Measurements from ENCODE around the gene RNF181.
"Not testable (repeated sequence)": the region's sequence is repeated elsewhere in the genome, so short reads cannot be mapped to it uniquely, and the experiment has no call there.

RNF181 gene

DNA sequence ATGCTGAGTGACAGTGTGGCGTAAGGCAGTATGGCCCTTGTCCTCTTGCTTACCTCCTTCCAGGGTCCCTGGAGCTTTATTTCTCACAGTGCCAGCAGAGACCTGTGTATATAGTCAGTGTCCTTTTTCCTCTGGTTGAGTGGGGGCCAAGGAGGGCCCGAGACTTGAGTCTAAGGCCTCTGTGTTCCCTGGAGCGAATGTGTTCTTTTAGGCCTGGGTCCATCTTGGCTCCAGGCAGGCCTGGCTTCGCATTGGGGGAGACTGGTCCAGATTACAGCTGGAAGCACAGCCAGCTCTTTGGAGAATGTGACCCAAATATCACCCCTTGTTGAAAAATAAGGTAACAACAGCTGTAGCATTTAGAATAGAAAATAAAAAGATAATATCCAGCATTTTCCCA lies 6.4 kb upstream of the RNF181 start:
- no peak overlapping the region for H3K4me3 ChIP-seq
- no peak for DNase-seq (ENCODE audit: low read depth, low spot score)
- H3K9ac ChIP-seq (ENCODE audit: insufficient read length), result no peak overlapping the region
- TF ChIP-seq POLR2AphosphoS5 (IDR thresholded peaks at IDR 0.05; ENCODE audit: borderline replicate concordance, low read depth, low read length), result no peak
- no peak for TF ChIP-seq FOXP2 (optimal IDR thresholded peaks at IDR 0.05; ENCODE audit: control extremely low read depth, extremely low read length, insufficient read depth)
- no peak for TF ChIP-seq EZH2 (IDR thresholded peaks at IDR 0.05)
- H3K27ac ChIP-seq, result no peak overlapping the region
- no peaks in the 10 kb centered on the region for H3K9me3 ChIP-seq (ENCODE audit: low read depth, low read length)
- no peaks in the 10 kb centered on the region for H3K36me3 ChIP-seq (ENCODE audit: insufficient read depth, low read length)

DNA sequence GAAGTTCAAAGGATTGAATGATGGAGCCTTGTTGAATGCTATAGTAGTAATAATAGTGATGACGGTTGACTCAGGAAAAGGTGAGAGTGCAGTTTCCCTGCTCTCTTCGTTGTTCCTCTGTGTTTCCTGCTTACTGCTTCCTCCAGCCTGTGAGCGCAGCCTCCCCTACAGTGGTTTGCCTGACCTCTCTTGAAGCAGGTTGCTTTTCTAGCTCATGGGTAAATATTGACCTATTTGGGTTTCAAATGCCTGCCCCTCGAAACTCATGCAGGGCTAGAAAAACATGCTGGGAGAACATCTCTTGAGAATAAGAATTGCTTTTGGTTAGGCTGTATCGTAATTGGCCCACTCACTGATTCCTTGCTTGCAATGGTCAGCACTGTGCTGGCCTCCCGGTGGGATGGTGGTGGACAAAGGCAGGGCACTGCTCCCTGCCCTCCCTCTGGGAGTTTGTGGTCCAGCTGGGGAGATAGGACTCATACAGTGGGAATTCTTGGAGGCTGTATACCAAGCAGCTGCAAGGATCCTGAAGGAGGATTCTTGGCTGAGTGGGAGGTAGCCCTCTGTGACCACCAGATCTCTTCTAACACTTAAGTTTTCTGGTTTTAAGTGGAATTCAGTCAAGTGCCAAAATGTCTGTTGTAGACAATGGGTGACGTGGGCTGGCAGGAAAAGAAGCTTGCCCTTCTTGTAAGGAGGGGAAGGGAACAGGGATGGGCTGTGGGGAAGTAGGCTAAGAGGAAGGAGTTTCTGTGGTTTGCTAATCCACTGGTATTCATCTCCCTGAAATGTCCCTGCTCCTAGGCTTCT lies 5.4 kb upstream of the RNF181 start:
- H3K9ac ChIP-seq (ENCODE audit: insufficient read length), result no peak overlapping the region
- no peaks in the 10 kb centered on the region for H3K36me3 ChIP-seq (ENCODE audit: insufficient read depth, low read length)
- H3K27ac ChIP-seq, result no peak overlapping the region
- H3K4me3 ChIP-seq, result no peak overlapping the region
- no peak for TF ChIP-seq FOXP2 (optimal IDR thresholded peaks at IDR 0.05; ENCODE audit: control extremely low read depth, extremely low read length, insufficient read depth)
- TF ChIP-seq EZH2 (IDR thresholded peaks at IDR 0.05), result no peak
- TF ChIP-seq POLR2AphosphoS5 (IDR thresholded peaks at IDR 0.05; ENCODE audit: borderline replicate concordance, low read depth, low read length), result no peak
- H3K9me3 ChIP-seq (ENCODE audit: low read depth, low read length), result no peaks in the 10 kb centered on the region
- DNase-seq (ENCODE audit: low read depth, low spot score), result no peak

DNA sequence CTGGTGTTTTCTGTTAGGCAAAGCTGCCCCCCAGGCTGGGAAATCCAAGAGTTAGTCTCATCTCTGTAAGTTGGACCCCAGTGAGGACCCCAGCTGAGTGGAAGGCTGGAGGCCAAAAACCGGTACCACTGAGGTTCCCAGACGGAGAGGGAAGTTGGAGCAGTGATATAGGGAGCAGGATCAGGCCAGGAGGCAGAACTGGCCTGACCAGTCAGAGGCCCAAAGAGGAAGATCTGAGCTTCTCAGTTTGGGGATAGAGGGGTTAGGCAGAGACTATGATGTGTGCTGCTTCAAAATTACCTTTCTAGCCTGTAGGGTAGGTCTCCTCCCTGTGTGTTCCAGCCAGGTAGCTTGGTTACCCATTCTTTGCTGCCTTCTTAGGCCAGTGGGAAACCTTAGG lies 4.6 kb upstream of the RNF181 start:
- no peaks in the 10 kb centered on the region for H3K9me3 ChIP-seq (ENCODE audit: low read depth, low read length)
- H3K4me3 ChIP-seq, result no peak overlapping the region
- TF ChIP-seq POLR2AphosphoS5 (IDR thresholded peaks at IDR 0.05; ENCODE audit: borderline replicate concordance, low read depth, low read length) (no peak), EZH2 (IDR thresholded peaks at IDR 0.05) (no peak), FOXP2 (optimal IDR thresholded peaks at IDR 0.05; ENCODE audit: control extremely low read depth, extremely low read length, insufficient read depth) (no peak)
- H3K9ac ChIP-seq (ENCODE audit: insufficient read length), result no peak overlapping the region
- H3K36me3 ChIP-seq (ENCODE audit: insufficient read depth, low read length), result no peaks in the 10 kb centered on the region
- H3K27ac ChIP-seq, result no peak overlapping the region
- DNase-seq (ENCODE audit: low read depth, low spot score), result no peak

DNA sequence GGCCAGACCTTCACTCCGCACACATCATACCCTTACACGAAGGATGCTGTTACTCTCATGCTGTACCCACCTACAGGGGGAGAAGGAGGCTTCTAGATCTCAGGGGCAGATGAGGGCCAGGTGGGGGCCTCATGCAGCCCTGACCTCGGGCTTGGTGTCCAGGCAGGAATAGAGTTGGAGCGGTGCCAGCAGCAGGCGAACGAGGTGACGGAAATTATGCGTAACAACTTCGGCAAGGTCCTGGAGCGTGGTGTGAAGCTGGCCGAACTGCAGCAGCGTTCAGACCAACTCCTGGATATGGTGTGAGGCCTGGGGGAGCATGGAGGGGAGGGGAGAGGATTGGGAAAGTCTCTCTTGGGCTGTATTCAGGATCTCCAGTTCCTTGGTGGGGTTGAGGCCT lies 4.0 kb upstream of the RNF181 start:
- DNase-seq (ENCODE audit: low read depth, low spot score), result no peak
- Histone ChIP-seq H3K27ac (no peak overlapping the region), H3K9me3 (ENCODE audit: low read depth, low read length) (no peaks in the 10 kb centered on the region), H3K9ac (ENCODE audit: insufficient read length) (no peak overlapping the region), H3K4me3 (no peak overlapping the region), H3K36me3 (ENCODE audit: insufficient read depth, low read length) (no peaks in the 10 kb centered on the region; the same call in 1 of the 2 replicates)
- TF ChIP-seq EZH2 (IDR thresholded peaks at IDR 0.05) (no peak), FOXP2 (optimal IDR thresholded peaks at IDR 0.05; ENCODE audit: control extremely low read depth, extremely low read length, insufficient read depth) (no peak), POLR2AphosphoS5 (IDR thresholded peaks at IDR 0.05; ENCODE audit: borderline replicate concordance, low read depth, low read length) (no peak)

DNA sequence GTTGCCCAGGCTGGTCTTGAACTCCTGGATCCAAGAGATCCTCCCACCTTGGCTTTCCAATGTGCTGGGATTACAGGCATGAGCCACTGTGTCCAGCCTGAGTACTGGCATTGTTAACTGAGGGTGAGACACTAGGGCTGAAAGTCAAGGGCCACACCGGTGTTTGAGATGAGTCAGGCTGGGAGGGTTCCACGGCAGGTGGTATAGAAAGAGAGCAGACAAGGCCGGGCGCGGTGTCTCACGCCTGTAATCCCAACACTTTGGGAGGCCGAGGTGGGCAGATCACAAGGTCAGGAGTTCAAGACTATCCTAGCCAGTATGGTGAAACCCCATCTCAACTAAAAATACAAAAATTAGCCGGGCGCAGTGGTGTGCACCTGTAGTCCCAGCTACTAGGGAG lies 3.2 kb upstream of the RNF181 start:
- not testable (repeated sequence) for H3K9ac ChIP-seq (ENCODE audit: insufficient read length); H3K9me3 ChIP-seq (ENCODE audit: low read depth, low read length); DNase-seq (ENCODE audit: low read depth, low spot score); H3K36me3 ChIP-seq (ENCODE audit: insufficient read depth, low read length); H3K4me3 ChIP-seq; H3K27ac ChIP-seq

DNA sequence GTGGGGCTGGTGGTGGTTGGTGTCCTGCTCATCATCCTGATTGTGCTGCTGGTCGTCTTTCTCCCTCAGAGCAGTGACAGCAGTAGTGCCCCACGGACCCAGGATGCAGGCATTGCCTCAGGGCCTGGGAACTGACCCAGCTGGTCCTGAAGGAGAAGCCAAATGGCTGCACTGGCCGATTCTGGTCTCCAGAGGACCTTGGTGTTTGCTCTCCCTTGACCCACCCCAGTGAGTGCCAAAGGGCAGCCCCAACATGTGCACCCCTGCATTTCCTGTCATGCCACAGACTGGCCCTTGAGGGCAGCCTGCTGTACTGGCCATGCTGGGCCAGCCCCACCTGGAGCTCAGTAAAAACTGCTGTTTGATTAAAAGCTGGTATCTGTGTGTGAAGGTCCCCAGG lies 2.5 kb upstream of the RNF181 start:
- TF ChIP-seq POLR2AphosphoS5 (IDR thresholded peaks at IDR 0.05; ENCODE audit: borderline replicate concordance, low read depth, low read length), result no peak
- Histone ChIP-seq H3K27ac (no peak overlapping the region), H3K4me3 (no peak overlapping the region), H3K36me3 (ENCODE audit: insufficient read depth, low read length) (peaks cover 6% of the 10 kb centered on the region; the same call in 1 of the 2 replicates), H3K9me3 (ENCODE audit: low read depth, low read length) (no peaks in the 10 kb centered on the region), H3K9ac (ENCODE audit: insufficient read length) (no peak overlapping the region)
- DNase-seq (ENCODE audit: low read depth, low spot score), result no peak

DNA sequence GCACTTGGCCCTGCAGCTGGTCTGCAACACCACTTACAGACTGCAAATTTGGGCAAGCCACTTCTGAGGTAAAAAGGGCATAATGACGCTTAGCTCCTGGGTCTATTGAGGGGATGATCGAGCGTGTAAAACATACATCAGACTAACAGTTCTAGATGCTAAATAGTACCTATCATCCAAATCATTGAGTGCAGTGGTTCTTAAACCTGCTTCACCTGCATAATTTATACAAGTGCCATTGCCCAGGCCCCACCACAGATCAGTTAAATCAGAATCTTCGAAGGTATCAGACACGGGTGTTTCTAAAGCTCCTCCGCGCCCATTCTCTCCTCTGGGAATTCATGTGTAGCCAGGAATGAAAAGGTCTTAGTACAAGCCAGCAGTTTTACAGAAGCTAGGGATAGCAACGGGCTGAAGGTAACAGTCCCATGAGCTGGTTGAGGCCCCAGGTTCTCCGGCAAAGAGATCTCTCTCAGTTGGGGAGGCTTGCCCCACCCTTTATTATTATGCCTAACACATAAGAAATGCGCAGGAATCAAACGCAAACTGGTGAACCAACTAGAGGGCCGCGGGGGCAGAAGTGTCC lies 737 bp upstream of the RNF181 start:
- no peak for DNase-seq (ENCODE audit: low read depth, low spot score)
- H3K9me3 ChIP-seq (ENCODE audit: low read depth, low read length), result no peaks in the 10 kb centered on the region
- peak overlapping the region; percentile 96 for H3K4me3 ChIP-seq
- H3K36me3 ChIP-seq (ENCODE audit: insufficient read depth, low read length), result peaks cover 6% of the 10 kb centered on the region; the same call in 1 of the 2 replicates
- no peak for TF ChIP-seq FOXP2 (optimal IDR thresholded peaks at IDR 0.05; ENCODE audit: control extremely low read depth, extremely low read length, insufficient read depth)
- no peak for TF ChIP-seq POLR2AphosphoS5 (IDR thresholded peaks at IDR 0.05; ENCODE audit: borderline replicate concordance, low read depth, low read length)
- no peak for TF ChIP-seq EZH2 (IDR thresholded peaks at IDR 0.05)
- H3K9ac ChIP-seq (ENCODE audit: insufficient read length), result peak overlapping the region; percentile 93
- H3K27ac ChIP-seq, result peak overlapping the region; percentile 65; the same call in 1 of the 2 replicates

DNA sequence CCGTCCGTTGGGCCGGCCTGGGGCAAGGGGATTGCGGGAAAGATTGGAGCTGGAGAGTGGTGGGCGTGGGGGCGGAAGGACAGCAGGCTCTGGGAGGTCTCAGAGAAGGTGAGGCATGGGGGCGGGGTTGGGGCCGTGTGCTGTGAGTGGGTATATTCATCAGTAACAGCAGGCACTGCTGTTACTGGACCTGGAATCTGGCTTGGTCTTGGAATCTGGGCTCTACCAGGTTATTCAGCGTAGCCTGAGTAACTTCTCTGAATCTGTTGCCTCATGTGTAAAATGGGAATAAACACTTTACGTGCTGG lies 435 bp downstream of the RNF181 start:
- no peak for DNase-seq (ENCODE audit: low read depth, low spot score)
- peak overlapping the region; percentile 96 for H3K4me3 ChIP-seq
- H3K9ac ChIP-seq (ENCODE audit: insufficient read length), result peak overlapping the region; percentile 88
- H3K9me3 ChIP-seq (ENCODE audit: low read depth, low read length), result no peaks in the 10 kb centered on the region
- TF ChIP-seq POLR2AphosphoS5 (IDR thresholded peaks at IDR 0.05; ENCODE audit: borderline replicate concordance, low read depth, low read length), result no peak
- no peak for TF ChIP-seq EZH2 (IDR thresholded peaks at IDR 0.05)
- no peak for TF ChIP-seq FOXP2 (optimal IDR thresholded peaks at IDR 0.05; ENCODE audit: control extremely low read depth, extremely low read length, insufficient read depth)
- H3K27ac ChIP-seq, result no peak overlapping the region
- H3K36me3 ChIP-seq (ENCODE audit: insufficient read depth, low read length), result peaks cover 6% of the 10 kb centered on the region; the same call in 1 of the 2 replicates

Data from SK-N-MC (cell line).